Activated T-helper 1 cell treated with Interleukin-2 at 50 U/mL for 16 hours (primary cell): ENCODE results near the gene TPRKB.
"Not testable (repeated sequence)": the region's sequence is repeated elsewhere in the genome, so short reads cannot be mapped to it uniquely, and the experiment has no call there.

Experiments used
- DNase-seq: peaks from one replicate; pipeline ENCODE4 v3.0.0-alpha.2; 2020; ENCODE audit warnings: low read depth

The TPRKB gene

GRCh38 chr2:73739101-73739500 is 2.0 kb upstream of the TPRKB start:
- no peak for DNase-seq

- DNase-seq: no peak
Measured at GRCh38 chr2:73736378-73736777, 767 bp downstream of the TPRKB start.

- DNase-seq: no peak
Measured at GRCh38 chr2:73730810-73731209, 6.3 kb downstream of the TPRKB start.

- DNase-seq: no peak
Measured at GRCh38 chr2:73728711-73729110, 8.4 kb downstream of the TPRKB start.

GRCh38 chr2:73728043-73728442 is 9.1 kb downstream of the TPRKB start:
- DNase-seq: no peak

GRCh38 chr2:73726657-73727056 is 10.5 kb downstream of the TPRKB start:
- DNase-seq: not testable (repeated sequence)

- DNase-seq: no peak
Measured at GRCh38 chr2:73718851-73719621, 18.1 kb downstream of the TPRKB start.

- no peak for DNase-seq
Measured at GRCh38 chr2:73718421-73718820, 18.7 kb downstream of the TPRKB start.

GRCh38 chr2:73717695-73718094 is 19.4 kb downstream of the TPRKB start:
- DNase-seq: not testable (repeated sequence)

- DNase-seq: no peak
Measured at GRCh38 chr2:73717251-73717606, 19.9 kb downstream of the TPRKB start.

GRCh38 chr2:73716543-73717250 is 20.4 kb downstream of the TPRKB start:
- DNase-seq: no peak

GRCh38 chr2:73714091-73714490 is 23.1 kb downstream of the TPRKB start:
- DNase-seq: no peak

GRCh38 chr2:73708527-73708926 is 28.6 kb downstream of the TPRKB start:
- DNase-seq: no peak

GRCh38 chr2:73707636-73708035 is 29.5 kb downstream of the TPRKB start:
- no peak for DNase-seq

GRCh38 chr2:73707058-73707457 is 30.1 kb downstream of the TPRKB start:
- no peak for DNase-seq

GRCh38 chr2:73705091-73705490 is 32.1 kb downstream of the TPRKB start:
- DNase-seq: no peak

- DNase-seq: no peak
Measured at GRCh38 chr2:73704285-73704684, 32.9 kb downstream of the TPRKB start.

GRCh38 chr2:73703675-73704074 is 33.5 kb downstream of the TPRKB start:
- no peak for DNase-seq

GRCh38 chr2:73702852-73703493 is 34.2 kb downstream of the TPRKB start:
- DNase-seq: not testable (repeated sequence)

- no peak for DNase-seq
Measured at GRCh38 chr2:73701968-73702665, 35.0 kb downstream of the TPRKB start.

GRCh38 chr2:73701448-73701765 is 35.7 kb downstream of the TPRKB start:
- not testable (repeated sequence) for DNase-seq

- no peak for DNase-seq
Measured at GRCh38 chr2:73700661-73701447, 36.3 kb downstream of the TPRKB start.
